HL-60 (cell line): Measurements from ENCODE around the gene TPCN1.

Experiments used
- DNase-seq, 2 experiments: peaks; one replicate each; pipeline ENCODE4 v3.0.0-alpha.2; 2010 to 2020; ENCODE audit warnings: low read depth in 1 of 2, low spot score in 1 of 2
- H3K27ac ChIP-seq: fragments of 250-450 bp; sonication (Bioruptor Pico); replicated peaks from 2 replicates; pipeline ENCODE4 v1.5.1; 2020; ENCODE audit warnings: mild to moderate bottlenecking, moderate library complexity
- H3K27me3 ChIP-seq: fragments of 250-450 bp; sonication (Bioruptor Pico); 2 replicates; pipeline ENCODE4 v1.5.1; 2021; ENCODE audit warnings: mild to moderate bottlenecking, moderate library complexity; ENCODE audit not compliant: insufficient read depth, poor library complexity, severe bottlenecking
- H3K4me3 ChIP-seq: replicated peaks from 2 replicates; pipeline ENCODE4 v1.5.1; 2011; ENCODE audit warnings: mild to moderate bottlenecking, control low read depth, low read length; ENCODE audit not compliant: insufficient read depth
- CTCF ChIP-seq: IDR thresholded peaks from one replicate; pipeline ENCODE4 v1.5.1; 2011; ENCODE audit warnings: low read length, control low read depth, inconsistent platforms; ENCODE audit not compliant: insufficient read depth
- GABPA ChIP-seq: IDR thresholded peaks from 2 replicates; pipeline ENCODE4 v1.6.1; 2012; ENCODE audit warnings: low read depth
- POLR2AphosphoS5 ChIP-seq: IDR thresholded peaks from 2 replicates; pipeline ENCODE4 v1.6.1; 2012; ENCODE audit warnings: low read depth
- REST ChIP-seq: IDR thresholded peaks from 2 replicates; pipeline ENCODE4 v1.6.1; 2012; ENCODE audit warnings: low read depth; ENCODE audit not compliant: insufficient replicate concordance
- SPI1 ChIP-seq: IDR thresholded peaks from 2 replicates; pipeline ENCODE4 v1.6.1; 2012; ENCODE audit warnings: low read depth, mild to moderate bottlenecking, borderline replicate concordance

Gene TPCN1

GRCh38 chr12:113334786-113335539 lies 113.7 kb downstream of the TPCN1 start, which contains the start of gene SLC8B1:
Gene SLC8B1 (minus strand): TSS chr12:113335109. CDS start chr12:113332878, 2,231 bp downstream.
- peak; percentile 75; the same call in 1 of the 2 replicates for TF ChIP-seq POLR2AphosphoS5
- TF ChIP-seq REST, result no peak
- TF ChIP-seq GABPA, result no peak
- H3K27ac ChIP-seq, result peak within 1 kb of the TSS; percentile 86
- peak within 1 kb of the TSS; percentile 78 for H3K4me3 ChIP-seq
- H3K27me3 ChIP-seq, result no peaks in the 10 kb centered on the region
- DNase-seq, result peak; percentile 75 to 83

- no peak overlapping the region for H3K27ac ChIP-seq
- no peak for TF ChIP-seq GABPA
- no peak for TF ChIP-seq POLR2AphosphoS5
- TF ChIP-seq CTCF, result no peak
- TF ChIP-seq REST, result no peak
- no peak for TF ChIP-seq SPI1
- no peaks in the 10 kb centered on the region for H3K27me3 ChIP-seq
- DNase-seq, result no peak
- H3K4me3 ChIP-seq, result no peak overlapping the region
Observed at GRCh38 chr12:113339540-113339939, 118.3 kb downstream of the TPCN1 start.

- Histone ChIP-seq H3K4me3 (no peak overlapping the region), H3K27me3 (no peaks in the 10 kb centered on the region), H3K27ac (no peak overlapping the region)
- DNase-seq, result no peak
- TF ChIP-seq REST, result no peak
Observed at GRCh38 chr12:113340061-113340460, 118.8 kb downstream of the TPCN1 start.

- H3K4me3 ChIP-seq, result no peak overlapping the region
- H3K27me3 ChIP-seq, result no peaks in the 10 kb centered on the region
- no peak overlapping the region for H3K27ac ChIP-seq
- DNase-seq, result peak in 1 of 2 experiments; percentile 41
- TF ChIP-seq CTCF, result no peak
- TF ChIP-seq SPI1, result no peak
- TF ChIP-seq POLR2AphosphoS5, result no peak
- no peak for TF ChIP-seq REST
- no peak for TF ChIP-seq GABPA
Observed at GRCh38 chr12:113341535-113341934, 120.3 kb downstream of the TPCN1 start.
